B cell (primary cell): ENCODE measurements around the gene PPAN. TPM values are rescaled to one million over a fixed set of nuclear protein-coding genes. Genes with fewer than 3 reads are reported as not detected.

ENCODE experiments used
- ATAC-seq: fragments of 200-7000 bp; cut with Tn5 transposase; one replicate; pipeline ENCODE4 v1.10.0; 2021; ENCODE audit warnings: low read depth, mild to moderate bottlenecking, moderate number of reproducible peaks, moderate library complexity
- CTCF ChIA-PET: fragments of 350-600 bp; sonication (Branson Sonifier 250); formaldehyde crosslinking; loops from one replicate; lab custom pipeline; 2021; ENCODE audit warnings: antibody characterized with exemption, inconsistent platforms; lab: Charles Lee
- POLR2A ChIA-PET: fragments of 350-600 bp; sonication (Branson Sonifier 250); formaldehyde crosslinking; loops from one replicate; lab custom pipeline; 2021; ENCODE audit warnings: antibody characterized with exemption; lab: Charles Lee
- DNase-seq: peaks from one replicate; pipeline ENCODE4 v3.0.0; 2013
- H2AFZ ChIP-seq: 2 replicates; pipeline ENCODE4 v1.6.1; 2012; ENCODE audit warnings: mild to moderate bottlenecking, low read depth, low read length; ENCODE audit not compliant: insufficient read depth, poor library complexity, severe bottlenecking
- H3K27ac ChIP-seq, 2 donors: 1 replicate in 1 of 2; 2 replicates in 1 of 2; pipeline ENCODE4 v1.5.1; 2012 to 2013; ENCODE audit warnings: low read length in 2 of 2, mild to moderate bottlenecking in 2 of 2, moderate library complexity in 1 of 2
- H3K27me3 ChIP-seq, 4 experiments: fragments of 200-600 bp in 1 of 4; sonication (generic) in 1 of 4; replicated peaks in 1 of 4; 1 replicate in 2 of 4; 2 replicates in 2 of 4; pipeline versions ENCODE4 v1.6.1 to v1.7.0; 2013 to 2016; ENCODE audit warnings: low read length in 3 of 4, mild to moderate bottlenecking in 2 of 4, mixed read lengths in 1 of 4, moderate library complexity in 1 of 4; ENCODE audit not compliant: insufficient read depth in 4 of 4, control insufficient read depth in 3 of 4; ENCODE audit errors: control extremely low read depth in 1 of 4
- H3K36me3 ChIP-seq, 2 experiments: replicated peaks in 1 of 2; 1 replicate in 1 of 2; 2 replicates in 1 of 2; pipeline versions ENCODE4 v1.6.1 to v1.7.1; 2013; ENCODE audit warnings: low read length in 1 of 2; ENCODE audit not compliant: insufficient read depth in 2 of 2, control insufficient read depth in 1 of 2; ENCODE audit errors: control extremely low read depth in 1 of 2, extremely low read depth in 1 of 2
- H3K4me1 ChIP-seq, 2 donors: fragments of 200-600 bp in 1 of 2; sonication (generic) in 1 of 2; 1 replicate in 1 of 2; 2 replicates in 1 of 2; pipeline versions ENCODE4 v1.5.1 to v1.6.1; 2013 to 2017; ENCODE audit warnings: low read length in 2 of 2; ENCODE audit not compliant: control insufficient read depth in 2 of 2, insufficient read depth in 2 of 2
- H3K4me2 ChIP-seq: replicated peaks from 2 replicates; pipeline ENCODE3; 2012; ENCODE audit warnings: mild to moderate bottlenecking, low read depth, low read length; ENCODE audit not compliant: poor library complexity, severe bottlenecking
- H3K4me3 ChIP-seq, 5 experiments: fragments of 200-600 bp in 1 of 5; sonication (generic) in 1 of 5; 1 replicate in 3 of 5; 2 replicates in 2 of 5; pipeline versions ENCODE4 v1.5.1 to v1.7.0; 2011 to 2016; ENCODE audit warnings: low read length in 4 of 5, mild to moderate bottlenecking in 4 of 5, low read depth in 2 of 5, control low read depth in 1 of 5, moderate library complexity in 1 of 5; ENCODE audit not compliant: insufficient read depth in 1 of 5; ENCODE audit errors: control extremely low read depth in 1 of 5, extremely low read depth in 1 of 5
- H3K79me2 ChIP-seq: fragments of 200-600 bp; sonication (generic); one replicate; pipeline ENCODE4 v1.6.0; 2016; ENCODE audit warnings: low read length; ENCODE audit not compliant: control insufficient read depth, insufficient read depth
- H3K9ac ChIP-seq: fragments of 200-600 bp; sonication (generic); 2 replicates; pipeline ENCODE4 v1.6.1; 2017; ENCODE audit warnings: mild to moderate bottlenecking, low read length, moderate library complexity
- H3K9me3 ChIP-seq, 3 donors: one replicate each; pipeline versions ENCODE4 v1.6.1 to v1.7.1; 2013; ENCODE audit warnings: low read length in 2 of 3; ENCODE audit not compliant: control insufficient read depth in 2 of 3, insufficient read depth in 1 of 3; ENCODE audit errors: control extremely low read depth in 1 of 3
- H4K20me1 ChIP-seq: 2 replicates; pipeline ENCODE4 v1.6.0; 2012; ENCODE audit warnings: mild to moderate bottlenecking, low read length; ENCODE audit not compliant: insufficient read depth, control insufficient read depth, poor library complexity, severe bottlenecking
- H3K27ac Mint-ChIP-seq: one replicate; pipeline ENCODE4 v1.8.0; 2021; ENCODE audit warnings: mixed read lengths
- H3K27me3 Mint-ChIP-seq: one replicate; pipeline ENCODE4 v1.8.0; 2021; ENCODE audit warnings: mixed read lengths
- H3K4me1 Mint-ChIP-seq: one replicate; pipeline ENCODE4 v1.8.0; 2021; ENCODE audit warnings: mixed read lengths
- H3K4me3 Mint-ChIP-seq: one replicate; pipeline ENCODE4 v1.8.0; 2021; ENCODE audit warnings: mixed read lengths
- H3K9me3 Mint-ChIP-seq: one replicate; pipeline ENCODE4 v1.8.0; 2022; ENCODE audit warnings: mixed read lengths; ENCODE audit not compliant: insufficient read depth
- CTCF ChIP-seq: fragments of 200-600 bp; IDR thresholded peaks from one replicate; pipeline ENCODE4 v1.8.0; 2022; ENCODE audit warnings: antibody characterized with exemption, mild to moderate bottlenecking
- EZH2 ChIP-seq: IDR thresholded peaks from 2 replicates; pipeline ENCODE4 v1.6.1; 2012; ENCODE audit warnings: borderline replicate concordance, low read depth, mild to moderate bottlenecking, moderate library complexity, low read length; ENCODE audit not compliant: insufficient read depth, poor library complexity, severe bottlenecking
- intact Hi-C: fragments of 100-400 bp; cut with micrococcal nuclease; formaldehyde crosslinking; loops from one replicate; pipeline ENCODE4 v1.10.0; 2022
- polyA plus RNA-seq: library from polyadenylated mRNA; depleted of rRNA; stranded (reverse); fragments of >200 nt; gene quantifications from 2 replicates; pipeline ENCODE4 v1.2.3, GENCODE V29; 2012
- total RNA-seq, 2 donors: library from RNA; stranded (reverse); fragments of 120-200 nt in 1 of 2; gene quantifications; 1 replicate in 1 of 2; 2 replicates in 1 of 2; pipeline versions ENCODE4 v1.2.3 to v1.2.4, GENCODE V29; 2013 to 2022

PPAN gene
- total and polyA plus RNA-seq, 2 donors (not counting 1 experiment from before 2014, with no cell fraction given) = 42.2 to 88.0 TPM

GRCh38 chr19:10104130-10104513 is 2.0 kb upstream of the PPAN start:
- peak overlapping the region; percentile 83 for H3K4me2 ChIP-seq
- H3K4me3 Mint-ChIP-seq = no peak overlapping the region

More at GRCh38 chr19:10104130-10104513, 2.0 kb upstream of the PPAN start:
- no peak for ATAC-seq
- H3K4me1 Mint-ChIP-seq = peaks cover 59% of the 10 kb centered on the region
- DNase-seq = no peak
- no peaks in the 10 kb centered on the region for H3K27me3 ChIP-seq
- peaks cover 55 to 75% of the 10 kb centered on the region in 2 donors for H3K4me1 ChIP-seq
- H3K27ac ChIP-seq = peak overlapping the region; percentile 97 to 99
- no peaks in the 10 kb centered on the region for H3K9me3 Mint-ChIP-seq
- peak overlapping the region; percentile 61 for H3K27ac Mint-ChIP-seq
- H3K4me3 ChIP-seq = no peak overlapping the region
- H3K36me3 ChIP-seq = peaks cover 0 to 21% of the 10 kb centered on the region in 2 experiments
- no peak for TF ChIP-seq EZH2
- no peak for TF ChIP-seq CTCF
- peaks cover 20% of the 10 kb centered on the region for H4K20me1 ChIP-seq
- H3K27me3 Mint-ChIP-seq = no peaks in the 10 kb centered on the region
- H3K79me2 ChIP-seq = peaks cover 28% of the 10 kb centered on the region
- H3K9ac ChIP-seq = no peak overlapping the region
- POLR2A ChIA-PET = interaction anchor here (1.0 to 6.1 kb wide), 3 partner anchors 8 to 166 kb away, joined by 7 to 62 read pairs (median 26); partner anchors contain the start of genes ICAM1 and P2RY11
- H2AFZ ChIP-seq = no peak overlapping the region
- intact Hi-C loops = loop anchor here (10.0 kb wide), 1 partner anchor 301 kb away; the partner anchor contains the start of gene CDC37
- CTCF ChIA-PET = interaction anchor here (0.7 to 14.9 kb wide), 6 partner anchors 8 to 147 kb away, joined by 3 to 263 read pairs (median 5); partner anchors contain the start of genes DNMT1, EIF3G and P2RY11
- H3K9me3 ChIP-seq = no peaks in the 10 kb centered on the region
